OCI-LY1 (cell line): ENCODE results near the gene FBXO39.

Experiments used
- H2AFZ ChIP-seq: fragments of 200-600 bp; sonication (generic), shearing (Covaris generic); 2 replicates; pipeline ENCODE4 v1.6.0; 2014; ENCODE audit warnings: antibody characterized with exemption, mild to moderate bottlenecking, low read length
- H3F3A ChIP-seq: fragments of 200-600 bp; sonication (generic), shearing (Covaris generic); 2 replicates; pipeline ENCODE4 v1.6.0; 2014; ENCODE audit warnings: mild to moderate bottlenecking, antibody characterized with exemption, low read length, moderate library complexity; ENCODE audit not compliant: insufficient read depth
- H3K27ac ChIP-seq: fragments of 200-600 bp; sonication (generic); 2 replicates; pipeline ENCODE4 v1.5.1; 2014; ENCODE audit warnings: low read length, mixed run types, mild to moderate bottlenecking, low read depth; ENCODE audit not compliant: poor library complexity, severe bottlenecking
- H3K27me3 ChIP-seq: fragments of 200-600 bp; sonication (generic); 2 replicates; pipeline ENCODE4 v1.6.0; 2014; ENCODE audit warnings: antibody characterized with exemption, mild to moderate bottlenecking, low read length, moderate library complexity; ENCODE audit not compliant: insufficient read depth
- H3K36me3 ChIP-seq: fragments of 200-600 bp; sonication (generic); 2 replicates; pipeline ENCODE4 v1.6.1; 2014; ENCODE audit warnings: mild to moderate bottlenecking, antibody characterized with exemption, low read length, moderate library complexity, mixed read lengths; ENCODE audit not compliant: insufficient read depth
- H3K4me1 ChIP-seq: fragments of 200-600 bp; sonication (generic); 2 replicates; pipeline ENCODE4 v1.5.1; 2014; ENCODE audit warnings: mild to moderate bottlenecking, low read length, moderate library complexity; ENCODE audit not compliant: insufficient read depth, severe bottlenecking
- H3K4me2 ChIP-seq: fragments of 200-600 bp; sonication (generic), shearing (Covaris generic); 2 replicates; pipeline ENCODE4 v1.6.1; 2014; ENCODE audit warnings: low read length
- H3K4me3 ChIP-seq: fragments of 200-600 bp; sonication (generic); 2 replicates; pipeline ENCODE4 v1.5.1; 2014; ENCODE audit warnings: low read length, low read depth, mild to moderate bottlenecking, mixed read lengths; ENCODE audit not compliant: poor library complexity, severe bottlenecking
- H3K79me2 ChIP-seq: fragments of 200-600 bp; shearing (Covaris generic); 2 replicates; pipeline ENCODE4 v1.6.1; 2016; ENCODE audit warnings: mixed run types, low read length, mixed read lengths; ENCODE audit not compliant: insufficient read depth
- H3K9ac ChIP-seq: fragments of 200-600 bp; sonication (generic), shearing (Covaris generic); 2 replicates; pipeline ENCODE4 v1.6.1; 2014; ENCODE audit warnings: mild to moderate bottlenecking, low read length, mixed read lengths
- H3K9me2 ChIP-seq: fragments of 200-600 bp; sonication (generic), shearing (Covaris generic); 2 replicates; pipeline ENCODE4 v1.6.1; 2014; ENCODE audit warnings: low read depth, mild to moderate bottlenecking, low read length, mixed read lengths
- H3K9me3 ChIP-seq: fragments of 200-600 bp; shearing (Covaris generic); 2 replicates; pipeline ENCODE4 v1.6.1; 2014; ENCODE audit warnings: low read length, mixed read lengths
- H4K20me1 ChIP-seq: fragments of 200-600 bp; sonication (generic), shearing (Covaris generic); 2 replicates; pipeline ENCODE4 v1.6.0; 2016; ENCODE audit warnings: mild to moderate bottlenecking, low read length; ENCODE audit not compliant: insufficient read depth
- EZH2 ChIP-seq: fragments of 200-600 bp; sonication (generic), shearing (Covaris generic); IDR thresholded peaks from 2 replicates; pipeline ENCODE4 v1.8.0; 2017; ENCODE audit warnings: borderline replicate concordance, mixed run types, mild to moderate bottlenecking, antibody characterized with exemption, low read length, moderate library complexity, mixed read lengths
- TF ChIP-seq, protein P1 (sequence below): fragments of 200-600 bp; sonication (generic), shearing (Covaris generic); IDR thresholded peaks from 2 replicates; pipeline ENCODE4 v1.5.1; 2017; ENCODE audit warnings: mild to moderate bottlenecking, antibody characterized with exemption, low read length, moderate library complexity, mixed read lengths

FBXO39 gene

DNA sequence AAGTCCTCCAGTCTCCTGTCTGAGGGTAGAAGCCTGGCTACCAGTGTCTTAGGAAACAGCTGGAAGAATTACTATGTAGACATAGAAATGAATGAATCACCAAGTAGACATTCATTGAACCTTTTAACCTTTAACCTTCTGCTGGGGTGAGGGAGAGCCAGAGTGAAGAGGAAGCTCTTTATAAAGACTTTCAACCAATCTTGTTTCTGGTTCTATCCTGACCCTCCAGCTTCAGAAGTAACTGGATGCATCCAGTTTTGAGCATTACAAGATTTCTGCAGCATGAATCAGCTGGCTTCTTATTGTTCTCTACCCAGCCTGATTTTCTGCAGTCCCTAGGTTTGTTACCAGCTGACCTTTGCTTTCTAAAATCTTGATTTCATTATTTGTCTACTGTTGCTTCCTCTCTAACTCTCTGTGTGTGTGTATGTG, 47.0 kb downstream of the FBXO39 start:
- H3K79me2 ChIP-seq: no peaks in the 10 kb centered on the region
- no peak for TF ChIP-seq EZH2
- TF ChIP-seq, protein P1, sequence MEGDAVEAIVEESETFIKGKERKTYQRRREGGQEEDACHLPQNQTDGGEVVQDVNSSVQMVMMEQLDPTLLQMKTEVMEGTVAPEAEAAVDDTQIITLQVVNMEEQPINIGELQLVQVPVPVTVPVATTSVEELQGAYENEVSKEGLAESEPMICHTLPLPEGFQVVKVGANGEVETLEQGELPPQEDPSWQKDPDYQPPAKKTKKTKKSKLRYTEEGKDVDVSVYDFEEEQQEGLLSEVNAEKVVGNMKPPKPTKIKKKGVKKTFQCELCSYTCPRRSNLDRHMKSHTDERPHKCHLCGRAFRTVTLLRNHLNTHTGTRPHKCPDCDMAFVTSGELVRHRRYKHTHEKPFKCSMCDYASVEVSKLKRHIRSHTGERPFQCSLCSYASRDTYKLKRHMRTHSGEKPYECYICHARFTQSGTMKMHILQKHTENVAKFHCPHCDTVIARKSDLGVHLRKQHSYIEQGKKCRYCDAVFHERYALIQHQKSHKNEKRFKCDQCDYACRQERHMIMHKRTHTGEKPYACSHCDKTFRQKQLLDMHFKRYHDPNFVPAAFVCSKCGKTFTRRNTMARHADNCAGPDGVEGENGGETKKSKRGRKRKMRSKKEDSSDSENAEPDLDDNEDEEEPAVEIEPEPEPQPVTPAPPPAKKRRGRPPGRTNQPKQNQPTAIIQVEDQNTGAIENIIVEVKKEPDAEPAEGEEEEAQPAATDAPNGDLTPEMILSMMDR: no peak
- H2AFZ ChIP-seq: no peak overlapping the region
- H3K9me3 ChIP-seq: no peaks in the 10 kb centered on the region
- H3K4me3 ChIP-seq: no peak overlapping the region
- no peaks in the 10 kb centered on the region for H3F3A ChIP-seq
- no peaks in the 10 kb centered on the region for H4K20me1 ChIP-seq
- no peaks in the 10 kb centered on the region for H3K36me3 ChIP-seq
- no peak overlapping the region for H3K9ac ChIP-seq
- no peak overlapping the region for H3K4me2 ChIP-seq
- H3K9me2 ChIP-seq: no peaks in the 10 kb centered on the region
- H3K27me3 ChIP-seq: no peaks in the 10 kb centered on the region
- H3K27ac ChIP-seq: no peak overlapping the region
- H3K4me1 ChIP-seq: no peaks in the 10 kb centered on the region

GRCh38 chr17:6830383-6830986, 54.5 kb downstream of the FBXO39 start:
- TF ChIP-seq EZH2: no peak
- TF ChIP-seq, protein P1: no peak
- no peaks in the 10 kb centered on the region for H3K9me2 ChIP-seq
- no peak overlapping the region for H3K9ac ChIP-seq
- no peak overlapping the region for H2AFZ ChIP-seq
- H3K4me2 ChIP-seq: no peak overlapping the region
- no peaks in the 10 kb centered on the region for H3F3A ChIP-seq
- no peaks in the 10 kb centered on the region for H3K79me2 ChIP-seq
- H3K4me1 ChIP-seq: no peaks in the 10 kb centered on the region
- no peaks in the 10 kb centered on the region for H3K9me3 ChIP-seq
- no peak overlapping the region for H3K4me3 ChIP-seq
- 0 out of 2 replicates have a peak, but pooled peaks cover 2% of the 10 kb centered on the region for H3K27me3 ChIP-seq
- no peak overlapping the region for H3K27ac ChIP-seq
- no peaks in the 10 kb centered on the region for H4K20me1 ChIP-seq
- no peaks in the 10 kb centered on the region for H3K36me3 ChIP-seq

DNA sequence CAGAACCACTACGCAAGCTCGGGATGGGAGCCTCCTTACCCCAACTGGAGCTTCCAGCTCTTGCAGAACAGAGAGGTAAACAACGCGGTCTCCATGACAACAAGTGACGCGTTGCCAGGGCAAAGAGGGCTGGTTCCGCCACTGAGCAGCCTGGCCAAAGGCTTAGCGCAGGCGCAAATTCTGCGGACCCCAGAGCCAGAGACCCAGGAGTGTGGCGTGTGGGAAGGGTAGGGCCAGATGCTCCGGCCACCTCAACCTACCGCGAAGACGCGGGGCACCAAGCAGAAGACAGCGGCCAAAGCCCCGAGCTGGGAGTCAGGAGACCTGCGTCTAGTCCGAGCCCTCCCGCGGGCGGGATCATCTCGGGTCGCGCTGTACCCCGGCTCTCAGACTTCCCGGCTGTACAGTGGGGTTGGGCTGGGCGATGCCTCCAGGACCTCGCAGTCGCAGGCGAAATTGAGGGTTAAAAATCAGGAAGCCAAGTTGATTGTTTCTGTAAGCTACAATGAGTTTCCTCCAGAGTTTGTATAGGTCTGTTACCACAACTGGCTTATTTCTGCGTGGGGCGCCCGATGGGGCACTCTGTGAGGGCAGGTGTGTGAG, 55.7 kb downstream of the FBXO39 start, which contains the start of gene TEKT1:
Gene TEKT1, minus strand, starts transcription at position 69 of the 603 bp plus-strand sequence. CDS start 1,353 bp downstream, outside the sequence.
- Histone ChIP-seq H2AFZ (no peak within 1 kb of the TSS), H3F3A (no peaks in the 10 kb centered on the region)

More for the DNA sequence above, 55.7 kb downstream of the FBXO39 start, which contains the start of gene TEKT1:
- no peaks in the 10 kb centered on the region for H3K9me2 ChIP-seq
- no peaks in the 10 kb centered on the region for H4K20me1 ChIP-seq
- no peak within 1 kb of the TSS for H3K4me2 ChIP-seq
- H3K4me3 ChIP-seq: no peak within 1 kb of the TSS
- no peaks in the 10 kb centered on the region for H3K9me3 ChIP-seq
- 0 out of 2 replicates have a peak, but pooled peaks cover 4% of the 10 kb centered on the region for H3K27me3 ChIP-seq
- H3K9ac ChIP-seq: no peak within 1 kb of the TSS
- no peaks in the 10 kb centered on the region for H3K4me1 ChIP-seq
- H3K36me3 ChIP-seq: no peaks in the 10 kb centered on the region
- TF ChIP-seq, protein P1: no peak
- no peak for TF ChIP-seq EZH2
- H3K27ac ChIP-seq: no peak within 1 kb of the TSS
- H3K79me2 ChIP-seq: no peaks in the 10 kb centered on the region
